ENCODE results near the gene TMEM126B. TPM values are rescaled to one million over a fixed set of nuclear protein-coding genes. Genes with fewer than 3 reads are reported as not detected.

TMEM126B gene
- total RNA-seq, 1 donor from 2014 or later, result 42.3 TPM

DNA sequence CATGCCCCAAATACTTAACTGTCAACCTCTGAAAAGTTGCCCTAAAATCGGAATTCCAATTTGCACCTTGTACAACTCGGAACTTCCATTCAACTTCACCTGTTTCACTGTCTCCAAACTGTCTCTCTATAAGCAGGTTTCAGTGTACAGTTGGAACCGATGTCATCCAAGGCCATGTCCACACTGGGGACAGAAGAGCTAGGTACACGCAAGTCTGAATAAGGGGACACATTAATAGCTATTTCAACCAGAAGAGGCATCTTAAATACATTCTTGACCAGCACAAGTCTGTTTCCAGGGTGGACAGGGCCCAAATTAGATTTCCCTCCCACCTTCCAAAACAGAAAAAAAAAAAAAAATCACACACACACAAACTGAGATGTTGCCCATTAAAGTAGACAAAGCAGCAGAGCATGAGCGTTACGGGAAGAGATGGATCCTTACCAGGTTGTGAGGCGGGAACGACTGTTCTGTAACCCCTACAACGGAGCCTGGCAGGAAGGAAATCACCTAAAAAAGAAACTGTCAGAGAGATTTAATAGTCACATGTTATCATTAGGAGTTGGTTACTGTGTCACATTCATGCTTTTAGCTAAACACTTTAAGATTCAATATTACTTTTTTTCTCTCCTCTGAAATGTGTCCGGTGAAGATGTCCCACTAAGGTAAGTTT, 34.8 kb downstream of the TMEM126B start:
- Mint-ChIP-seq H3K9me3 (ENCODE audit: low read depth) (no peaks in the 10 kb centered on the region), H3K27me3 (ENCODE audit: low read depth) (no peaks in the 10 kb centered on the region), H3K27ac (ENCODE audit: unreplicated experiment) (peak overlapping the region; percentile 98), H3K4me3 (ENCODE audit: unreplicated experiment) (peak overlapping the region; percentile 85), H3K4me1 (ENCODE audit: low read depth) (peaks cover 46% of the 10 kb centered on the region), H3K36me3 (ENCODE audit: low read depth) (peaks cover 20% of the 10 kb centered on the region)
- no peak for DNase-seq (ENCODE audit: low spot score)
- TF ChIP-seq, protein P1, sequence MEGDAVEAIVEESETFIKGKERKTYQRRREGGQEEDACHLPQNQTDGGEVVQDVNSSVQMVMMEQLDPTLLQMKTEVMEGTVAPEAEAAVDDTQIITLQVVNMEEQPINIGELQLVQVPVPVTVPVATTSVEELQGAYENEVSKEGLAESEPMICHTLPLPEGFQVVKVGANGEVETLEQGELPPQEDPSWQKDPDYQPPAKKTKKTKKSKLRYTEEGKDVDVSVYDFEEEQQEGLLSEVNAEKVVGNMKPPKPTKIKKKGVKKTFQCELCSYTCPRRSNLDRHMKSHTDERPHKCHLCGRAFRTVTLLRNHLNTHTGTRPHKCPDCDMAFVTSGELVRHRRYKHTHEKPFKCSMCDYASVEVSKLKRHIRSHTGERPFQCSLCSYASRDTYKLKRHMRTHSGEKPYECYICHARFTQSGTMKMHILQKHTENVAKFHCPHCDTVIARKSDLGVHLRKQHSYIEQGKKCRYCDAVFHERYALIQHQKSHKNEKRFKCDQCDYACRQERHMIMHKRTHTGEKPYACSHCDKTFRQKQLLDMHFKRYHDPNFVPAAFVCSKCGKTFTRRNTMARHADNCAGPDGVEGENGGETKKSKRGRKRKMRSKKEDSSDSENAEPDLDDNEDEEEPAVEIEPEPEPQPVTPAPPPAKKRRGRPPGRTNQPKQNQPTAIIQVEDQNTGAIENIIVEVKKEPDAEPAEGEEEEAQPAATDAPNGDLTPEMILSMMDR (IDR thresholded peaks at IDR 0.05), result no peak

DNA sequence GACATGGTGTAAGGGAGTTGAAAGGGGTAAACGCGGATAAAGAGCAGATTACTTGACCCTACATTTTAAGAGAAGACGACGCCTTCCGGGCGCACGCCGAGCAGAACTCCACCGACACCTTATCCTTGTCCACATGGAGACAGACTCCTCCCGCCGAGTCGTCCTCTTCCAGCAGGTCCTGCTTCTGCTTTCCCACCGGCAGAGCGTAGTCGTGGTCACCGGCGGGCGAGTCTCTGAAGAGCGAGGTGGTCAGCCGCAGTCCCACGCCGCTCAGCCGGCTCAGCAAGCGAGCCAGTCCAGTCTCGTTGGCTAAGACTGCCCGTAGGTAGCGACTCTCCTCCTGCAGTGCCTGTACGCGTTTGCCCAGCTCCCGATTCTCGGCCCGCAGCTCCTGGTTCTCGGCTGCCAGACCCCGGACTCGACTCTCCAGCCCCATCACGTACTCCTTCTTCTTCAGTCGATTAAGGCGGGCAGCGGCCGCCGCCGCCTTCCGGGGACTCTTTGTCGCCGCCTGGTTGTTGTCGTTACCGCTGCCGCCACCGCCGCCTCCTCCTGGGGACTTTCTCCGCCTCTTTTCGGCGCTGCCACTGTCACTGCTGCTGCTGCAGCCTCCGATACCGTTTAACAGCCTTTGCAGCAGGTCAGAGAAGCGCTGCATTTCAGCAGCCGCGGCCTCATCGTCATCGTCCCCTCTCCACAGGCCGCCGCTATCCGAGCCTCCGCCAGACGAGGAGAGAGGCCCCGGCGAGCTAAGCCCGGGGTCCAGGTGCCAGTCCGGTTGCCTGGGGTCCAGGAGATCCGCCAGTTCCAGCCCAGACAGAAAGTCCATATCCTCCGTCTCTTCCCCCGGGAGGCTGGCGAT, 35.6 kb downstream of the TMEM126B start:
- Mint-ChIP-seq H3K4me1 (ENCODE audit: low read depth) (peaks cover 42% of the 10 kb centered on the region), H3K9me3 (ENCODE audit: low read depth) (no peaks in the 10 kb centered on the region), H3K27me3 (ENCODE audit: low read depth) (no peaks in the 10 kb centered on the region), H3K36me3 (ENCODE audit: low read depth) (peaks cover 19% of the 10 kb centered on the region), H3K4me3 (ENCODE audit: unreplicated experiment) (peak overlapping the region; percentile 85), H3K27ac (ENCODE audit: unreplicated experiment) (peak overlapping the region; percentile 98)
- TF ChIP-seq, protein P1 (IDR thresholded peaks at IDR 0.05), result peak; percentile 78
- peak; percentile 92 for DNase-seq (ENCODE audit: low spot score)

DNA sequence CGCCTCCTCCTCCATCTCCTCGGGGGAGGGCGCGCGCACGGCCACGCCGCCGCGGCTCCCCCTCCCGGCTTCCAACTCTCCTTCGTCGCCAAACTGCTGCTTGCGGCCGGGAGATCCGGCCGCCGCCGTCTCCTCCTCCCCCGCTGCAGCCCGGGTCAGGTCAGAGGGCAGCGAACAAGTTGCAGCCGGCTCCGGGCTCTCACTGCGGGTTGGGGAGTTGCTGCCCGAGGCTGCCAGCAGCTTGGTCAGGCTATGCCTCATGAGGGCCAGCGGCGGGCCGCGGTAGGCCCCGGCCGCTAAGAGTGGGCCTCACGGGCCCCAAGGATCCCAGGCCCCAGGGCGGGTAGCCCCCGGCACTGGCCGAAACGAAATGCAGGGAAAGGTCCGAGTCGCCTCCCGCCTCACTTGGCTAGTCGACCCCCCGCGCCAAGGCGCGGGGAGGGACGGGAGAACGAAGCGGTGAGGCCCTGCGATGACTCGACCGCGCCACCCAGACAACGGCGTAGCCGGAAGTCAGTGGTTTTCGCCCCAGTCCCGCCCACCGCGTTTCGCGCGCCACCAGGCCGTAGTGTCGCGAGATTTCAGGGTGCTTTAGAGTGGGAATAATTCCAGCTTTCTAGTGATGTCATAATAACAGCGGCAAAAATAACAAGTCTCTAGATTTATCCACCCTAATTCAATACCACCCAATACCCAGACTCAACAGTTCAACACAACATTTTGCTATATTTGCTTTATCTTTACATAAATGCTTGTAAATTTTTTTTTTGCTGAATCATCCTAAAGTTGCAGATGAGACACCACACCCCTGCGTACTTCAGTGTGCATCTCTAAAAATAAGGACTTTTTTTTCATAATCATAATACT, 36.5 kb downstream of the TMEM126B start, which contains the start of gene CREBZF:
CREBZF (minus strand) TSS at position 515 of the 867 bp plus-strand sequence; CDS start at position 261, 254 bp downstream.
- peak within 1 kb of the TSS; percentile 98 for H3K27ac Mint-ChIP-seq (ENCODE audit: unreplicated experiment)
- DNase-seq (ENCODE audit: low spot score), result peak; percentile 97
- H3K4me3 Mint-ChIP-seq (ENCODE audit: unreplicated experiment), result peak within 1 kb of the TSS; percentile 85
- no peaks in the 10 kb centered on the region for H3K27me3 Mint-ChIP-seq (ENCODE audit: low read depth)
- peaks cover 15% of the 10 kb centered on the region for H3K36me3 Mint-ChIP-seq (ENCODE audit: low read depth)
- peaks cover 34% of the 10 kb centered on the region for H3K4me1 Mint-ChIP-seq (ENCODE audit: low read depth)
- no peaks in the 10 kb centered on the region for H3K9me3 Mint-ChIP-seq (ENCODE audit: low read depth)
- TF ChIP-seq, protein P1 (IDR thresholded peaks at IDR 0.05), result no peak

DNA sequence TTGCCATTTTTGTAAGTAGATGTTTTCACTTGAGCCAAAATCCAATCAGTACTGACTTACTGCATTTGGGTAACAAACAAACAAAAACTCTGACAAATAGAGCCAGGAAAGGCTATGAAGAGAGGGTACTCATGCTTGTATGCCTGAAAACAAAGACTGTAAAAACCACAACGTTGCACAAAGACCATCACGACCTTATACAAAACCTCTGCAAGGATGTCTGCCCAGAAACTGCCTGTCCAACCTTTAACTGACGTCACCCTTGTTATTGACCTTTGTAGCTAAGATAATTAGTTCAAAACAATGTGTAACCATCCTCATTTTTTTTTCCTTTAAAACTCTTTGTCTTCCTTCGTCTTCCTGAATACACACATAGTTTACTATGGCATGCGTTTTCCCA, 37.3 kb downstream of the TMEM126B start:
- TF ChIP-seq, protein P1 (IDR thresholded peaks at IDR 0.05), result no peak
- DNase-seq (ENCODE audit: low spot score), result no peak
- H3K9me3 Mint-ChIP-seq (ENCODE audit: low read depth), result no peaks in the 10 kb centered on the region
- H3K27me3 Mint-ChIP-seq (ENCODE audit: low read depth), result no peaks in the 10 kb centered on the region
- H3K36me3 Mint-ChIP-seq (ENCODE audit: low read depth), result peaks cover 9% of the 10 kb centered on the region
- H3K27ac Mint-ChIP-seq (ENCODE audit: unreplicated experiment), result no peak overlapping the region
- peaks cover 25% of the 10 kb centered on the region for H3K4me1 Mint-ChIP-seq (ENCODE audit: low read depth)
- H3K4me3 Mint-ChIP-seq (ENCODE audit: unreplicated experiment), result no peak overlapping the region
